Endothelial cell of umbilical vein (primary cell): ENCODE data around the gene GPS1. TPM values are rescaled to one million over a fixed set of nuclear protein-coding genes. Genes with fewer than 3 reads are reported as not detected.
"Not testable (repeated sequence)": the region's sequence is repeated elsewhere in the genome, so short reads cannot be mapped to it uniquely, and the experiment has no call there.

Experiments used
- BruUV-seq: library from RNA; stranded (reverse); fragments of 400-500 nt; replicated peaks from 2 replicates; lab custom pipeline; 2021; lab: Mats Ljungman, UMichigan
- CTCF ChIA-PET: fragments of 300-600, 350-600 bp; sonication (Branson Sonifier 250); formaldehyde crosslinking; loops from one replicate; lab custom pipeline; 2021; ENCODE audit warnings: antibody characterized with exemption, inconsistent platforms; lab: Charles Lee
- POLR2A ChIA-PET: fragments of 300-600, 350-600 bp; sonication (Branson Sonifier 250); formaldehyde crosslinking; loops from one replicate; lab custom pipeline; 2021; ENCODE audit warnings: antibody characterized with exemption, inconsistent platforms; lab: Charles Lee
- DNase-seq: peaks from one replicate; pipeline ENCODE4 v3.0.0-alpha.2; 2011; ENCODE audit warnings: low read depth, low spot score
- FAIRE-seq: peaks from 2 replicates; lab custom pipeline; 2011; peaks lifted over from hg19 to GRCh38; lab: Jason Lieb, UNC
- H2AFZ ChIP-seq: 2 replicates; pipeline ENCODE4 v1.6.0; 2012; ENCODE audit warnings: low read depth, low read length, control low read depth, inconsistent platforms
- H3K27ac ChIP-seq: 2 replicates; pipeline ENCODE4 v1.5.1; 2011; ENCODE audit warnings: low read depth, mild to moderate bottlenecking, control low read depth, low read length, moderate library complexity; ENCODE audit not compliant: insufficient read depth
- H3K27me3 ChIP-seq, 2 experiments: 2 replicates each; pipeline versions ENCODE4 v1.6.0 to v1.6.1; 2011; ENCODE audit warnings: low read length in 2 of 2, mixed read lengths in 1 of 2; ENCODE audit not compliant: control insufficient read depth in 2 of 2, insufficient read depth in 2 of 2
- H3K36me3 ChIP-seq, 2 experiments: 2 replicates in 1 of 2; 3 replicates in 1 of 2; pipeline ENCODE4 v1.5.1; 2011; ENCODE audit warnings: low read length in 2 of 2, mild to moderate bottlenecking in 1 of 2, moderate library complexity in 1 of 2; ENCODE audit not compliant: control insufficient read depth in 2 of 2, insufficient read depth in 2 of 2; ENCODE audit errors: extremely low read depth in 1 of 2
- H3K4me1 ChIP-seq: 3 replicates; pipeline ENCODE4 v1.5.1; 2011; ENCODE audit warnings: mild to moderate bottlenecking, low read length; ENCODE audit not compliant: control insufficient read depth, insufficient read depth; ENCODE audit errors: extremely low read depth
- H3K4me2 ChIP-seq: 2 replicates; pipeline ENCODE4 v1.6.1; 2011; ENCODE audit warnings: low read length, control low read depth, mixed read lengths; ENCODE audit not compliant: insufficient read depth
- H3K4me3 ChIP-seq, 3 experiments: fragments of 200-600 bp in 1 of 3; sonication (generic), shearing (Covaris generic) in 1 of 3; replicated peaks in 1 of 3; 2 replicates each; pipeline ENCODE4 v1.5.1; 2011 to 2016; ENCODE audit warnings: control low read depth in 3 of 3, low read length in 3 of 3, mild to moderate bottlenecking in 2 of 3, inconsistent platforms in 1 of 3, low read depth in 1 of 3, moderate library complexity in 1 of 3; ENCODE audit not compliant: insufficient read depth in 1 of 3
- H3K79me2 ChIP-seq: 2 replicates; pipeline ENCODE4 v1.6.0; 2012; ENCODE audit warnings: low read length, inconsistent platforms; ENCODE audit not compliant: control insufficient read depth, insufficient read depth
- H3K9ac ChIP-seq: replicated peaks from 2 replicates; pipeline ENCODE3; 2011; ENCODE audit warnings: low read length, control low read depth; ENCODE audit not compliant: insufficient read depth; ENCODE audit errors: extremely low read depth
- H3K9me1 ChIP-seq: replicated peaks from 3 replicates; pipeline ENCODE4 v1.6.0; 2011; ENCODE audit warnings: mild to moderate bottlenecking, low read length; ENCODE audit not compliant: control insufficient read depth, insufficient read depth; ENCODE audit errors: extremely low read depth
- H3K9me3 ChIP-seq: replicated peaks from 2 replicates; pipeline ENCODE4 v1.5.1; 2012; ENCODE audit warnings: low read length, inconsistent platforms; ENCODE audit not compliant: control insufficient read depth, insufficient read depth
- H4K20me1 ChIP-seq: replicated peaks from 2 replicates; pipeline ENCODE3; 2011; ENCODE audit warnings: mild to moderate bottlenecking, low read length; ENCODE audit not compliant: control insufficient read depth, insufficient read depth; ENCODE audit errors: extremely low read depth
- EZH2 ChIP-seq: IDR thresholded peaks from 2 replicates; pipeline ENCODE4 v1.6.1; 2012; ENCODE audit warnings: borderline replicate concordance, low read depth, mild to moderate bottlenecking, moderate library complexity, low read length, inconsistent platforms; ENCODE audit not compliant: severe bottlenecking
- FOS ChIP-seq: IDR thresholded peaks from 2 replicates; pipeline ENCODE4 v1.6.1; 2011; ENCODE audit warnings: mild to moderate bottlenecking, low read length, moderate library complexity, borderline replicate concordance; ENCODE audit not compliant: insufficient read depth
- GATA2 ChIP-seq: IDR thresholded peaks from 2 replicates; pipeline ENCODE4 v1.7.0; 2011; ENCODE audit warnings: low read depth, mild to moderate bottlenecking, moderate library complexity, mixed read lengths, low read length; ENCODE audit not compliant: insufficient read length, insufficient read depth
- JUN ChIP-seq: IDR thresholded peaks from 2 replicates; pipeline ENCODE4 v1.6.1; 2011; ENCODE audit warnings: borderline replicate concordance, low read depth; ENCODE audit not compliant: insufficient read length, insufficient read depth
- MYC ChIP-seq: IDR thresholded peaks from one replicate; pipeline ENCODE4 v1.6.1; 2011; ENCODE audit warnings: mild to moderate bottlenecking, low read depth, low read length
- POLR2A ChIP-seq: IDR thresholded peaks from 2 replicates; pipeline ENCODE4 v1.6.1; 2012; ENCODE audit warnings: low read depth, mild to moderate bottlenecking, control low read depth, low read length
- POLR2AphosphoS5 ChIP-seq: IDR thresholded peaks from 2 replicates; pipeline ENCODE4 v1.6.1; 2012; ENCODE audit warnings: low read depth, mild to moderate bottlenecking, control low read depth, low read length, moderate library complexity; ENCODE audit not compliant: insufficient read depth
- dilution Hi-C: fragments of 300-500 bp; cut with MboI; formaldehyde crosslinking; loops from one replicate; pipeline ENCODE4 v1.15.0; 2019; ENCODE audit warnings: low sequenced_read_pairs; ENCODE audit not compliant: extremely low pct_ligation_motif_present
- intact Hi-C: fragments of 100-400 bp; cut with micrococcal nuclease; formaldehyde crosslinking; loops from one replicate; pipeline ENCODE4 v1.10.0; 2022
- polyA plus RNA-seq, 4 experiments: library from polyadenylated mRNA; depleted of rRNA in 3 of 4; stranded (reverse) in 3 of 4; unstranded in 1 of 4; fragments of >200 nt; gene quantifications; 2 replicates each; pipeline versions ENCODE4 v1.2.1 to v1.2.3, GENCODE V29; 2011 to 2012; ENCODE audit warnings: missing spikeins in 1 of 4
- total RNA-seq: library from RNA; stranded (reverse); gene quantifications from 2 replicates; pipeline ENCODE4 v1.2.3, GENCODE V29; 2021
- TF ChIP-seq, protein P1 (sequence below): IDR thresholded peaks from 2 replicates; pipeline ENCODE4 v1.6.1; 2011; ENCODE audit not compliant: insufficient read depth, insufficient read length
- TF ChIP-seq, protein P2 (sequence below), 2 donors: IDR thresholded peaks; 1 replicate in 1 of 2; 2 replicates in 1 of 2; pipeline ENCODE4 v1.5.1; 2011; ENCODE audit warnings: low read length in 2 of 2, mild to moderate bottlenecking in 2 of 2, moderate library complexity in 2 of 2, control low read depth in 1 of 2, inconsistent platforms in 1 of 2, low read depth in 1 of 2; ENCODE audit not compliant: insufficient read depth in 1 of 2; ENCODE audit errors: extremely low read depth in 1 of 2

Gene GPS1
- total and polyA plus RNA-seq, 2 donors (not counting 3 experiments of a cell fraction or from before 2014, with no cell fraction given), result 116 to 178 TPM

DNA sequence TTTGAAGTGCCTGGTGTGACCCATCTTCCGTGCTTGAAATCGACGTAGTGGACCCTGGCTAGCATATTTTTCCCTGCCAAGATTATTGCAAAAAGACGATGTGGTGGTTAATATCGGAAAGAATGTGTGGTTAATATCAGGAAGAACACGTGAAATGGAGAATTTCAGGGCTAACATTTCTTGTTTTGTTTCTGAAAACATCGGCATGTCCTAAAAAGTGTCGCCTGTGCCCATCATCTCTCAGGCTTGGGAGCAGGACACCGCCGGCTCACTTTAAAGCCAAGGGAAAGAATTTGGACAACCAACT lies 13.9 kb upstream of the GPS1 start:
- ChIA-PET CTCF (interaction anchor here (0.6 to 1.5 kb wide), 21 partner anchors 9 to 313 kb away, joined by 3 to 19 read pairs (median 5); partner anchors contain the start of genes CENPX, FASN, GPS1 and LRRC45), POLR2A (interaction anchor here (1.1 kb wide), 1 partner anchor 116 kb away, joined by 3 read pairs; no protein-coding TSS in a partner anchor)
- BruUV-seq, result no TSS peak
- Histone ChIP-seq H3K4me1 (peaks cover 6% of the 10 kb centered on the region), H3K27me3 (no peaks in the 10 kb centered on the region), H3K27ac (no peak overlapping the region), H3K36me3 (no peaks in the 10 kb centered on the region), H3K9ac (no peak overlapping the region), H3K4me2 (peak overlapping the region; percentile 33), H3K79me2 (peaks cover 2% of the 10 kb centered on the region), H3K9me1 (no peaks in the 10 kb centered on the region), H3K9me3 (no peaks in the 10 kb centered on the region), H2AFZ (peak overlapping the region; percentile 9), H3K4me3 (peak overlapping the region in 1 of 3 experiments; percentile 69), H4K20me1 (no peaks in the 10 kb centered on the region)
- no peak for FAIRE-seq
- DNase-seq, result no peak
- intact Hi-C loops, result loop anchor here (1.0 to 10.0 kb wide), 4 partner anchors 15 to 377 kb away; partner anchors contain the start of genes HEXD, LRRC45 and OGFOD3
- TF ChIP-seq POLR2AphosphoS5 (no peak), MYC (no peak), JUN (no peak), FOS (no peak), GATA2 (no peak), POLR2A (no peak), EZH2 (no peak)
- TF ChIP-seq, protein P1, sequence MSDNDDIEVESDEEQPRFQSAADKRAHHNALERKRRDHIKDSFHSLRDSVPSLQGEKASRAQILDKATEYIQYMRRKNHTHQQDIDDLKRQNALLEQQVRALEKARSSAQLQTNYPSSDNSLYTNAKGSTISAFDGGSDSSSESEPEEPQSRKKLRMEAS, result no peak
- TF ChIP-seq, protein P2, sequence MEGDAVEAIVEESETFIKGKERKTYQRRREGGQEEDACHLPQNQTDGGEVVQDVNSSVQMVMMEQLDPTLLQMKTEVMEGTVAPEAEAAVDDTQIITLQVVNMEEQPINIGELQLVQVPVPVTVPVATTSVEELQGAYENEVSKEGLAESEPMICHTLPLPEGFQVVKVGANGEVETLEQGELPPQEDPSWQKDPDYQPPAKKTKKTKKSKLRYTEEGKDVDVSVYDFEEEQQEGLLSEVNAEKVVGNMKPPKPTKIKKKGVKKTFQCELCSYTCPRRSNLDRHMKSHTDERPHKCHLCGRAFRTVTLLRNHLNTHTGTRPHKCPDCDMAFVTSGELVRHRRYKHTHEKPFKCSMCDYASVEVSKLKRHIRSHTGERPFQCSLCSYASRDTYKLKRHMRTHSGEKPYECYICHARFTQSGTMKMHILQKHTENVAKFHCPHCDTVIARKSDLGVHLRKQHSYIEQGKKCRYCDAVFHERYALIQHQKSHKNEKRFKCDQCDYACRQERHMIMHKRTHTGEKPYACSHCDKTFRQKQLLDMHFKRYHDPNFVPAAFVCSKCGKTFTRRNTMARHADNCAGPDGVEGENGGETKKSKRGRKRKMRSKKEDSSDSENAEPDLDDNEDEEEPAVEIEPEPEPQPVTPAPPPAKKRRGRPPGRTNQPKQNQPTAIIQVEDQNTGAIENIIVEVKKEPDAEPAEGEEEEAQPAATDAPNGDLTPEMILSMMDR (IDR thresholded peaks at IDR 0.05; ENCODE audit: extremely low read depth in 1 of 2, insufficient read depth in 1 of 2, low read depth in 1 of 2, low read length in 2 of 2), result no peak
- dilution Hi-C loops, result no loop called here

DNA sequence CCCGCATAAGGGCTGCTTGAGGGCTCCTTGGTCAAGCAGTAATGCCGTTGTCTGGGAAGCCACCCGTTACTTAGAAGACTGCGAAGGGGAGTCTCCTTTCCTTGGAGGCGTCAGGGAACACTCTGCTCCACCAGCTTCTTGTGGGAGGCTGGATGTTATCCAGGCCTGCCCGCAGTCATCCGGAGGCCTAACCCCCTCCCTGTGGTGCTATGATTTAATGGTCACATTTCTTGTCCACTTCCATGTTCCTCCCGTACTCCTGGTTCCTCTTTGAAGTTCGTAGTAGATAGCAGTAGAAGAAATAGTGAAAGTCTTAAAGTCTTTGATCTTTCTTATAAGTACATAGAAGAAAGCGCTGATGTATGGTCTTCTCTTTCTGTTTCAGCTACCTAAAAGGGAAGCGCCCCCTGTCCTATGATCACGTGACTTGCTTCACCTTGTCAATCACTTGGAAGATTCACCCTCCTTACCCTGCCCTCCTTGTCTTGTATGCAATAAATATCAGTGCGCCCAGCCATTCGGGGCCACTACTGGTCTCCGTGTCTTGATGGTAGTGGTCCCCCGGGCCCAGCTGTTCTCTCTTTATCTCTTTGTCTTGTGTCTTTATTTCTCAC lies 12.8 kb upstream of the GPS1 start:
- intact Hi-C loops, result loop anchor here (10.0 kb wide), 2 partner anchors 196 to 376 kb away; partner anchors contain the start of genes HEXD and OGFOD3
- CTCF ChIA-PET, result interaction anchor here (1.5 kb wide), 1 partner anchor 12 kb away, joined by 18 read pairs; the partner anchor contains the start of genes GPS1 and RFNG
- POLR2A ChIA-PET, result not testable (repeated sequence)

More for the DNA sequence above, 12.8 kb upstream of the GPS1 start:
- H3K9ac ChIP-seq, H3K4me1 ChIP-seq, H3K9me1 ChIP-seq, H3K27ac ChIP-seq, H3K4me3 ChIP-seq, H3K4me2 ChIP-seq, FAIRE-seq, BruUV-seq, H3K9me3 ChIP-seq, H2AFZ ChIP-seq, H4K20me1 ChIP-seq, H3K27me3 ChIP-seq, H3K79me2 ChIP-seq, H3K36me3 ChIP-seq, dilution Hi-C loops, DNase-seq: not testable (repeated sequence)
